ENCODE measurements around the gene PLEKHA8.

- no peak for TF ChIP-seq EZH2 (IDR thresholded peaks at IDR 0.05)
- no peak for TF ChIP-seq CTCF (IDR thresholded peaks at IDR 0.05)
- TF ChIP-seq EZH2phosphoT487 (IDR thresholded peaks at IDR 0.05): no peak
Measured at GRCh38 chr7:29990931-29991330, 37.3 kb upstream of the PLEKHA8 start.
